ENCODE measurements around the gene SMOC2. TPM values are rescaled to one million over a fixed set of nuclear protein-coding genes. Genes with fewer than 3 reads are reported as not detected.

The SMOC2 gene
- total and polyA plus RNA-seq, 7 donors, result 12.3 to 90.3 (median 22.8) TPM

GRCh38 chr6:168432196-168432595, 8.8 kb upstream of the SMOC2 start:
- TF ChIP-seq, protein P1, sequence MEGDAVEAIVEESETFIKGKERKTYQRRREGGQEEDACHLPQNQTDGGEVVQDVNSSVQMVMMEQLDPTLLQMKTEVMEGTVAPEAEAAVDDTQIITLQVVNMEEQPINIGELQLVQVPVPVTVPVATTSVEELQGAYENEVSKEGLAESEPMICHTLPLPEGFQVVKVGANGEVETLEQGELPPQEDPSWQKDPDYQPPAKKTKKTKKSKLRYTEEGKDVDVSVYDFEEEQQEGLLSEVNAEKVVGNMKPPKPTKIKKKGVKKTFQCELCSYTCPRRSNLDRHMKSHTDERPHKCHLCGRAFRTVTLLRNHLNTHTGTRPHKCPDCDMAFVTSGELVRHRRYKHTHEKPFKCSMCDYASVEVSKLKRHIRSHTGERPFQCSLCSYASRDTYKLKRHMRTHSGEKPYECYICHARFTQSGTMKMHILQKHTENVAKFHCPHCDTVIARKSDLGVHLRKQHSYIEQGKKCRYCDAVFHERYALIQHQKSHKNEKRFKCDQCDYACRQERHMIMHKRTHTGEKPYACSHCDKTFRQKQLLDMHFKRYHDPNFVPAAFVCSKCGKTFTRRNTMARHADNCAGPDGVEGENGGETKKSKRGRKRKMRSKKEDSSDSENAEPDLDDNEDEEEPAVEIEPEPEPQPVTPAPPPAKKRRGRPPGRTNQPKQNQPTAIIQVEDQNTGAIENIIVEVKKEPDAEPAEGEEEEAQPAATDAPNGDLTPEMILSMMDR (IDR thresholded peaks at IDR 0.05), result no peak
- WGBS, 3 donors, result 75 to 90% (median 77%) methylated on average over 9 of the region's 9 CpGs
- no peaks in the 10 kb centered on the region for H3K9me3 ChIP-seq
- intact Hi-C loops (cut with DNase I), result no loop called here
- ATAC-seq, result no peak
- no peak overlapping the region for H3K4me3 ChIP-seq
- H3K4me1 ChIP-seq, result no peaks in the 10 kb centered on the region
- no peak for DNase-seq
- no peak overlapping the region for H3K27ac ChIP-seq
- no peaks in the 10 kb centered on the region for H3K36me3 ChIP-seq (ENCODE audit: insufficient read depth in 1 of 2, low read depth in 1 of 2)
- peaks cover 0 to 25% (median 5%) of the 10 kb centered on the region in 3 donors for H3K27me3 ChIP-seq (ENCODE audit: insufficient read depth in 3 of 3, low read length in 2 of 3)

GRCh38 chr6:168433898-168434297, 7.1 kb upstream of the SMOC2 start:
- no peak overlapping the region for H3K4me3 ChIP-seq
- peaks cover 0 to 29% (median 5%) of the 10 kb centered on the region in 3 donors for H3K27me3 ChIP-seq (ENCODE audit: insufficient read depth in 3 of 3, low read length in 2 of 3)
- 83 to 91% (median 84%) methylated on average over 8 of the region's 8 CpGs for WGBS, 3 donors
- H3K36me3 ChIP-seq (ENCODE audit: insufficient read depth in 1 of 2, low read depth in 1 of 2), result no peaks in the 10 kb centered on the region
- no peaks in the 10 kb centered on the region for H3K4me1 ChIP-seq
- intact Hi-C loops (cut with DNase I), result no loop called here
- ATAC-seq (no peak), DNase-seq (no peak)
- no peaks in the 10 kb centered on the region for H3K9me3 ChIP-seq
- TF ChIP-seq, protein P1 (IDR thresholded peaks at IDR 0.05), result no peak
- H3K27ac ChIP-seq, result no peak overlapping the region

- Histone ChIP-seq H3K9me3 (no peaks in the 10 kb centered on the region), H3K27ac (no peak overlapping the region), H3K27me3 (ENCODE audit: insufficient read depth in 3 of 3, low read length in 2 of 3) (peaks cover 4 to 35% (median 5%) of the 10 kb centered on the region in 3 donors), H3K4me1 (no peaks in the 10 kb centered on the region), H3K36me3 (ENCODE audit: insufficient read depth in 1 of 2, low read depth in 1 of 2) (no peaks in the 10 kb centered on the region), H3K4me3 (no peak overlapping the region)
- 56 to 65% (median 62%) methylated on average over 6 of the region's 6 CpGs for WGBS, 3 donors
- intact Hi-C loops (cut with DNase I), result no loop called here
- no peak for DNase-seq
- TF ChIP-seq, protein P1 (IDR thresholded peaks at IDR 0.05), result no peak
- no peak for ATAC-seq
Measured at GRCh38 chr6:168434505-168434904, 6.5 kb upstream of the SMOC2 start.

GRCh38 chr6:168437751-168438150, 3.2 kb upstream of the SMOC2 start:
- TF ChIP-seq, protein P1 (IDR thresholded peaks at IDR 0.05), result no peak
- H3K4me1 ChIP-seq, result no peaks in the 10 kb centered on the region
- no peaks in the 10 kb centered on the region for H3K36me3 ChIP-seq (ENCODE audit: insufficient read depth in 1 of 2, low read depth in 1 of 2)
- intact Hi-C loops (cut with DNase I), result no loop called here
- H3K27ac ChIP-seq, result no peak overlapping the region
- WGBS, 3 donors, result 85 to 92% (median 88%) methylated on average over 9 of the region's 9 CpGs
- H3K9me3 ChIP-seq, result no peaks in the 10 kb centered on the region
- ATAC-seq (no peak), DNase-seq (no peak)
- peaks cover 5 to 56% (median 12%) of the 10 kb centered on the region in 3 donors for H3K27me3 ChIP-seq (ENCODE audit: insufficient read depth in 3 of 3, low read length in 2 of 3)
- no peak overlapping the region for H3K4me3 ChIP-seq

Measured in psoas muscle (tissue), 8 donors.